SK-N-SH treated with all-trans-retinoic acid at 6 μM for 48 hours (cell line): ENCODE results near the gene RIN3.

Experiments used
- ARNTL ChIP-seq: fragments of 450-650 bp; formaldehyde crosslinking; IDR thresholded peaks from 2 replicates; pipeline ENCODE4 v1.5.0; 2020; ENCODE audit warnings: low read depth, mild to moderate bottlenecking, moderate library complexity, borderline replicate concordance
- GLIS3 ChIP-seq: fragments of 250-450 bp; sonication (Bioruptor Pico); IDR thresholded peaks from 2 replicates; pipeline ENCODE4 v1.5.0; 2020; ENCODE audit warnings: mild to moderate bottlenecking, moderate library complexity
- PATZ1 ChIP-seq: fragments of 250-450 bp; sonication (Bioruptor Pico); IDR thresholded peaks from 2 replicates; pipeline ENCODE4 v1.8.0; 2020; ENCODE audit warnings: mild to moderate bottlenecking, moderate library complexity, borderline replicate concordance
- TCF4 ChIP-seq: fragments of 250-450 bp; sonication (Bioruptor Pico); IDR thresholded peaks from 2 replicates; pipeline ENCODE4 v1.8.0; 2021; ENCODE audit warnings: mild to moderate bottlenecking, moderate library complexity, borderline replicate concordance
- ZC3H10 ChIP-seq: fragments of 250-450 bp; sonication (Bioruptor Pico); IDR thresholded peaks from 2 replicates; pipeline ENCODE4 v1.5.1; 2021; ENCODE audit warnings: mild to moderate bottlenecking, moderate library complexity
- ZNF8 ChIP-seq: fragments of 450-650 bp; formaldehyde crosslinking; IDR thresholded peaks from 2 replicates; pipeline ENCODE4 v1.5.0; 2020; ENCODE audit warnings: mild to moderate bottlenecking, moderate library complexity

- no peak for TF ChIP-seq ZC3H10 (CRISPR knock-in tag)
- TF ChIP-seq GLIS3, result no peak
- TF ChIP-seq PATZ1, result no peak
- TF ChIP-seq ARNTL (CRISPR knock-in tag), result no peak
- no peak for TF ChIP-seq TCF4
- no peak for TF ChIP-seq ZNF8 (CRISPR knock-in tag)
Observed at GRCh38 chr14:92616178-92616577, 102.6 kb downstream of the RIN3 start.
